Mesenchymal stem cell (in vitro differentiated cells and primary cell): ENCODE results near the gene NLRP1.

Experiments used
- DNase-seq: peaks from one replicate; pipeline ENCODE4 v3.0.0-alpha.2; 2013
- H2AFZ ChIP-seq: one replicate; pipeline ENCODE4 v1.6.1; 2013; ENCODE audit warnings: low read depth, mild to moderate bottlenecking, control low read depth, inconsistent platforms, low read length, moderate library complexity
- H2AK5ac ChIP-seq: 2 replicates; pipeline ENCODE4 v1.6.1; 2013; ENCODE audit warnings: low read length, moderate library complexity, mild to moderate bottlenecking, inconsistent platforms; ENCODE audit not compliant: severe bottlenecking
- H2BK120ac ChIP-seq: one replicate; pipeline ENCODE4 v1.6.1; 2013; ENCODE audit warnings: low read depth, mild to moderate bottlenecking, inconsistent platforms, low read length, moderate library complexity
- H2BK12ac ChIP-seq, 2 experiments: one replicate each; pipeline ENCODE4 v1.6.1; 2013; ENCODE audit warnings: inconsistent platforms in 2 of 2, low read length in 2 of 2, mild to moderate bottlenecking in 2 of 2, moderate library complexity in 2 of 2, control low read depth in 1 of 2
- H2BK15ac ChIP-seq: one replicate; pipeline ENCODE4 v1.6.1; 2013; ENCODE audit warnings: mild to moderate bottlenecking, low read depth, inconsistent platforms; ENCODE audit not compliant: poor library complexity, severe bottlenecking
- H2BK5ac ChIP-seq: 2 replicates; pipeline ENCODE4 v1.6.1; 2013; ENCODE audit warnings: low read depth, mild to moderate bottlenecking, low read length, control low read depth, inconsistent platforms; ENCODE audit not compliant: poor library complexity, severe bottlenecking
- H3K14ac ChIP-seq, 2 experiments: one replicate each; pipeline ENCODE4 v1.6.1; 2013; ENCODE audit warnings: inconsistent platforms in 2 of 2, low read length in 2 of 2, control low read depth in 1 of 2, mild to moderate bottlenecking in 1 of 2, moderate library complexity in 1 of 2
- H3K18ac ChIP-seq, 2 experiments: one replicate each; pipeline ENCODE4 v1.6.1; 2013; ENCODE audit warnings: inconsistent platforms in 2 of 2, low read length in 2 of 2, control low read depth in 1 of 2, low read depth in 1 of 2, mild to moderate bottlenecking in 1 of 2
- H3K23ac ChIP-seq, 2 experiments: one replicate each; pipeline ENCODE4 v1.6.1; 2013; ENCODE audit warnings: inconsistent platforms in 2 of 2, low read length in 2 of 2, mild to moderate bottlenecking in 2 of 2, moderate library complexity in 2 of 2, control low read depth in 1 of 2
- H3K27ac ChIP-seq: 2 replicates; pipeline ENCODE4 v1.5.1; 2013; ENCODE audit warnings: mild to moderate bottlenecking, moderate library complexity, low read length, control low read depth, inconsistent platforms; ENCODE audit not compliant: poor library complexity, severe bottlenecking
- H3K27me3 ChIP-seq, 2 experiments: 2 replicates each; pipeline versions ENCODE4 v1.6.1 to v1.7.0; 2013; ENCODE audit warnings: low read length in 2 of 2, mild to moderate bottlenecking in 2 of 2, moderate library complexity in 2 of 2, control low read depth in 1 of 2, inconsistent platforms in 1 of 2; ENCODE audit not compliant: control insufficient read depth in 1 of 2, insufficient read depth in 1 of 2
- H3K36me3 ChIP-seq, 2 experiments: 2 replicates each; pipeline versions ENCODE4 v1.6.1 to v1.7.0; 2013; ENCODE audit warnings: low read length in 2 of 2, control low read depth in 1 of 2, inconsistent platforms in 1 of 2, low read depth in 1 of 2, mild to moderate bottlenecking in 1 of 2; ENCODE audit not compliant: insufficient read depth in 2 of 2, control insufficient read depth in 1 of 2
- H3K4ac ChIP-seq, 2 experiments: one replicate each; pipeline ENCODE4 v1.6.1; 2013; ENCODE audit warnings: inconsistent platforms in 2 of 2, low read length in 2 of 2, mild to moderate bottlenecking in 2 of 2, moderate library complexity in 2 of 2, control low read depth in 1 of 2, low read depth in 1 of 2
- H3K4me1 ChIP-seq: 2 replicates; pipeline ENCODE4 v1.6.1; 2013; ENCODE audit warnings: low read depth, low read length, control low read depth; ENCODE audit not compliant: control insufficient read depth, insufficient read depth
- H3K4me2 ChIP-seq: 2 replicates; pipeline ENCODE4 v1.6.1; 2013; ENCODE audit warnings: low read length, mild to moderate bottlenecking, inconsistent platforms; ENCODE audit not compliant: poor library complexity, severe bottlenecking
- H3K4me3 ChIP-seq, 2 experiments: 2 replicates each; pipeline versions ENCODE4 v1.5.1 to v1.7.0; 2013; ENCODE audit warnings: low read length in 2 of 2, mild to moderate bottlenecking in 2 of 2, control low read depth in 1 of 2, low read depth in 1 of 2; ENCODE audit not compliant: insufficient read depth in 1 of 2
- H3K79me1 ChIP-seq: replicated peaks from 2 replicates; pipeline ENCODE4 v1.6.1; 2013; ENCODE audit warnings: mild to moderate bottlenecking, control low read depth, low read length, inconsistent platforms; ENCODE audit not compliant: poor library complexity, severe bottlenecking
- H3K9ac ChIP-seq: 2 replicates; pipeline ENCODE4 v1.7.0; 2013; ENCODE audit warnings: mild to moderate bottlenecking, low read length, moderate library complexity
- H3K9me3 ChIP-seq: 2 replicates; pipeline ENCODE4 v1.7.0; 2013; ENCODE audit warnings: mild to moderate bottlenecking, low read length; ENCODE audit not compliant: control insufficient read depth
- H4K8ac ChIP-seq: one replicate; pipeline ENCODE4 v1.6.1; 2013; ENCODE audit warnings: inconsistent platforms, mild to moderate bottlenecking, low read length, moderate library complexity
- H4K91ac ChIP-seq: one replicate; pipeline ENCODE4 v1.6.1; 2013; ENCODE audit warnings: mild to moderate bottlenecking, low read length, inconsistent platforms
- WGBS: methylation state at CpG from one replicate; pipeline ENCODE4 v1.1.7; 2013; ENCODE audit warnings: mixed read lengths; 5-methylcytosine and 5-hydroxymethylcytosine counted together

NLRP1 gene

DNA sequence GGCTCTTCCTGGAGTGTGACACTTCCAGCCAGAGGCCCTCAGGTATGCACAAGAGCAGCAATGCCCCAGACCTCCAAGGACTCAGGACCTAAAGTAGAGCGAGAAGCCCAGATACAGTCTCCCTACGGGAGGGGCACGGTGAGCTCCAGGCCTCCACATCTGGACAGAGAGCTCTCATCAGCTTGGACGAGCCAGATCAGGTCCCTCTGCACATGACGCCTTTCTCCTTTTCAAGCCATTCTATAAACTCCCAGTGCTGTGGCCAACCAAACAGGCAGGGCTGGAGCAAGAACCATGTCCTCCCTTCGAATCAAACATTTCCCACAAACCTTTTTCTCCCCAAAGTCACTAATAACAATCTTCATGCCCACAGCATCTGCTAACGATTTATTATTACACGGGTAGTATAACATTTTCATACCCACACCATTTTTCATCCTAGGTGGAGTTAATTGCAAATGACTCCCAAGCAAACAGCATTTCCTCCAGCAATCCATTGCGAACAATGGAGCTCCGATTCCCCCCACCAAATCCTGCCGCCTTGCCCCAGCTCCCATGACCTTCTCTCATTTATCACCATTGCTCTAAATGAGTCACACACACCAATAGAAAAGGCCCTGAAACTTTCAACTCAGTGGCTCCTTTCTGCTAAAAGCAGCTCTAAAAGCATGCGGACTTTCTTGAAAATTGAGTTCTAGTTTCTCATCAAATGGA lies 24.2 kb upstream of the NLRP1 start:
- Histone ChIP-seq H3K18ac (no peak overlapping the region), H3K9me3 (peaks cover 5% of the 10 kb centered on the region), H4K91ac (no peak overlapping the region), H2AFZ (no peak overlapping the region), H2BK120ac (no peak overlapping the region), H3K27me3 (peaks cover 3 to 23% of the 10 kb centered on the region in 2 experiments), H3K4ac (no peak overlapping the region), H3K36me3 (no peaks in the 10 kb centered on the region), H3K4me2 (no peak overlapping the region), H2BK15ac (no peak overlapping the region), H3K4me3 (no peak overlapping the region), H3K79me1 (no peaks in the 10 kb centered on the region), H2AK5ac (no peak overlapping the region), H3K9ac (no peak overlapping the region), H3K4me1 (no peaks in the 10 kb centered on the region), H2BK12ac (no peak overlapping the region), H3K23ac (no peak overlapping the region), H4K8ac (no peak overlapping the region), H2BK5ac (no peak overlapping the region), H3K14ac (peak overlapping the region in 1 of 2 experiments; percentile 26), H3K27ac (no peak overlapping the region)
- DNase-seq, result no peak
- WGBS, result 82% methylated on average over 12 of the region's 12 CpGs

GRCh38 chr17:5607946-5608345 lies 23.6 kb upstream of the NLRP1 start:
- H3K4ac ChIP-seq, result no peak overlapping the region
- DNase-seq, result no peak
- no peak overlapping the region for H2AK5ac ChIP-seq
- no peak overlapping the region for H3K18ac ChIP-seq
- H3K4me1 ChIP-seq, result no peaks in the 10 kb centered on the region
- H4K8ac ChIP-seq, result no peak overlapping the region
- H3K4me2 ChIP-seq, result no peak overlapping the region
- no peak overlapping the region for H2BK5ac ChIP-seq
- H3K9ac ChIP-seq, result no peak overlapping the region
- H3K23ac ChIP-seq, result no peak overlapping the region
- no peak overlapping the region for H4K91ac ChIP-seq
- no peaks in the 10 kb centered on the region for H3K36me3 ChIP-seq
- H3K27ac ChIP-seq, result no peak overlapping the region
- no peak overlapping the region for H3K4me3 ChIP-seq
- peaks cover 3 to 21% of the 10 kb centered on the region in 2 experiments for H3K27me3 ChIP-seq
- no peak overlapping the region for H2BK15ac ChIP-seq
- no peak overlapping the region for H2BK120ac ChIP-seq
- H2AFZ ChIP-seq, result no peak overlapping the region
- peaks cover 5% of the 10 kb centered on the region for H3K9me3 ChIP-seq
- no peaks in the 10 kb centered on the region for H3K79me1 ChIP-seq
- no peak overlapping the region for H2BK12ac ChIP-seq
- 95% methylated on average over 3 of the region's 3 CpGs for WGBS
- no peak overlapping the region for H3K14ac ChIP-seq

DNA sequence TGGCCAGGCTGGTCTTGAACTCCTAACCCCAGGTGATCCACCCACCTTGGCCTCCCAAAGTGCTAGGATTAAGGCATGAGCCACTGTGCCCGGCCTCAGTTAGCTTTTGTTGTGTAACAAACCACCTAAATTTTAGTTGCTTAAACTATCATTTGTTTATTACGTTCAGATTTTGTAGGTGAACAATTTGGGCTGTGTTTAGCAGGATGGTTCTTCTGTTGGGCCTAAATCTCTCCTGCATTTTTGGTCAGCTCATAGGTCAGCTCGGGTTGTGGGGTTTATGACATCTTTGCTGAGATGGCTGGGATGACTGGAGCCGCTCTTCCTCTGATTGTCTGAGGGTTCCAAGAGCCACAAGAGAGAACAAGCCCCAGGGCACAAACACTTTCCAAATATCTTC lies 21.1 kb upstream of the NLRP1 start:
- Histone ChIP-seq H4K8ac (no peak overlapping the region), H3K36me3 (no peaks in the 10 kb centered on the region), H2AK5ac (no peak overlapping the region), H3K14ac (no peak overlapping the region), H3K9ac (no peak overlapping the region), H2BK5ac (no peak overlapping the region), H4K91ac (no peak overlapping the region), H2BK15ac (no peak overlapping the region), H2BK120ac (no peak overlapping the region), H3K27ac (no peak overlapping the region), H3K18ac (no peak overlapping the region), H3K27me3 (peaks cover 9 to 41% of the 10 kb centered on the region in 2 experiments), H3K4ac (no peak overlapping the region), H3K79me1 (no peaks in the 10 kb centered on the region), H3K23ac (no peak overlapping the region), H2BK12ac (no peak overlapping the region), H3K4me2 (no peak overlapping the region), H2AFZ (no peak overlapping the region), H3K4me1 (no peaks in the 10 kb centered on the region), H3K9me3 (peaks cover 5% of the 10 kb centered on the region), H3K4me3 (no peak overlapping the region)
- DNase-seq, result no peak
- WGBS, result 100% methylated on average over 2 of the region's 4 CpGs

- Histone ChIP-seq H2BK5ac (no peak overlapping the region), H3K4ac (no peak overlapping the region), H3K4me3 (no peak overlapping the region), H2AK5ac (no peak overlapping the region), H2BK15ac (no peak overlapping the region), H3K23ac (no peak overlapping the region), H2BK12ac (no peak overlapping the region), H3K27me3 (peaks cover 39 to 69% of the 10 kb centered on the region in 2 experiments), H2AFZ (no peak overlapping the region), H2BK120ac (no peak overlapping the region), H3K36me3 (no peaks in the 10 kb centered on the region), H3K14ac (no peak overlapping the region), H4K91ac (no peak overlapping the region), H3K9ac (no peak overlapping the region), H3K18ac (no peak overlapping the region), H3K27ac (no peak overlapping the region), H3K79me1 (no peaks in the 10 kb centered on the region), H3K4me1 (no peaks in the 10 kb centered on the region), H3K9me3 (no peaks in the 10 kb centered on the region), H3K4me2 (no peak overlapping the region), H4K8ac (no peak overlapping the region)
- DNase-seq, result no peak
These were observed 15.7 kb upstream of the NLRP1 start for GRCh38 chr17:5600041-5600440.
